Gastrocnemius medialis (tissue), 4 donors: ENCODE results near the gene TF. TPM values are rescaled to one million over a fixed set of nuclear protein-coding genes. Genes with fewer than 3 reads are reported as not detected.

Source experiments
- ATAC-seq, 2 donors: fragments of 150-250 bp; one replicate each; pipeline ENCODE4 v1.9.1; 2016
- DNase-seq, 2 donors: peaks; one replicate each; pipeline ENCODE4 v3.0.0-alpha.2; 2019
- H3K27ac ChIP-seq, 4 donors: fragments of 200-600 bp; sonication (generic); 1 replicate in 1 of 4; 2 replicates in 3 of 4; pipeline ENCODE4 v1.5.1; 2016 to 2018; ENCODE audit warnings: mild to moderate bottlenecking in 2 of 4, moderate library complexity in 1 of 4
- H3K27me3 ChIP-seq, 3 donors: fragments of 200-600 bp; sonication (generic) in 2 of 3; 1 replicate in 1 of 3; 2 replicates in 2 of 3; pipeline versions ENCODE4 v1.5.1 to v1.6.0; 2016 to 2019; ENCODE audit warnings: mild to moderate bottlenecking in 1 of 3, moderate library complexity in 1 of 3
- H3K36me3 ChIP-seq, 2 donors: fragments of 200-600 bp; sonication (generic) in 1 of 2; one replicate each; pipeline ENCODE4 v1.5.1; 2017 to 2018
- H3K4me1 ChIP-seq, 2 donors: fragments of 200-600 bp; sonication (generic) in 1 of 2; one replicate each; pipeline ENCODE4 v1.5.1; 2016 to 2017; ENCODE audit warnings: mild to moderate bottlenecking in 2 of 2
- H3K4me3 ChIP-seq, 4 donors: fragments of 200-600 bp; sonication (generic) in 3 of 4; 1 replicate in 1 of 4; 2 replicates in 3 of 4; pipeline ENCODE4 v1.5.1; 2016 to 2019; ENCODE audit warnings: mild to moderate bottlenecking in 2 of 4
- H3K9me3 ChIP-seq, 3 donors: fragments of 200-600 bp; sonication (generic) in 2 of 3; 1 replicate in 1 of 3; 2 replicates in 2 of 3; pipeline ENCODE4 v1.5.1; 2016 to 2019
- CTCF ChIP-seq, 5 experiments: fragments of 450-650 bp in 3 of 5; fragments of 200-600 bp in 2 of 5; sonication (generic) in 2 of 5; IDR thresholded peaks in 4 of 5; conservative IDR thresholded peaks in 1 of 5; 1 replicate in 4 of 5; 2 replicates in 1 of 5; pipeline ENCODE4 v1.5.1; 2016 to 2019; ENCODE audit warnings: antibody characterized with exemption in 5 of 5, mild to moderate bottlenecking in 3 of 5, moderate library complexity in 3 of 5
- POLR2A ChIP-seq, 2 donors: fragments of 450-650 bp; IDR thresholded peaks; one replicate each; pipeline ENCODE4 v1.6.1; 2017; ENCODE audit warnings: antibody characterized with exemption in 2 of 2, mild to moderate bottlenecking in 2 of 2, moderate library complexity in 2 of 2
- in situ Hi-C, 4 donors: fragments of 200-750 bp; cut with MboI; loops; one replicate each; pipeline versions ENCODE4 v1.15.0 to v1.8.0; 2017; ENCODE audit warnings: low sequenced_read_pairs in 4 of 4
- intact Hi-C: fragments of 100-400 bp; cut with DNase I; formaldehyde crosslinking; loops from one replicate; pipeline ENCODE4 v1.15.1; 2023; ENCODE audit warnings: low total_unique reads
- total RNA-seq, 4 donors: library from RNA; depleted of rRNA; stranded (reverse); fragments of >200 nt; gene quantifications; one replicate each; pipeline versions ENCODE4 v1.1.0 to v1.2.3, GENCODE V29; 2016

TF gene
- total RNA-seq, 4 donors from 2014 or later, result 2.8 to 11.5 (median 4.3) TPM; not detected in 1

DNA sequence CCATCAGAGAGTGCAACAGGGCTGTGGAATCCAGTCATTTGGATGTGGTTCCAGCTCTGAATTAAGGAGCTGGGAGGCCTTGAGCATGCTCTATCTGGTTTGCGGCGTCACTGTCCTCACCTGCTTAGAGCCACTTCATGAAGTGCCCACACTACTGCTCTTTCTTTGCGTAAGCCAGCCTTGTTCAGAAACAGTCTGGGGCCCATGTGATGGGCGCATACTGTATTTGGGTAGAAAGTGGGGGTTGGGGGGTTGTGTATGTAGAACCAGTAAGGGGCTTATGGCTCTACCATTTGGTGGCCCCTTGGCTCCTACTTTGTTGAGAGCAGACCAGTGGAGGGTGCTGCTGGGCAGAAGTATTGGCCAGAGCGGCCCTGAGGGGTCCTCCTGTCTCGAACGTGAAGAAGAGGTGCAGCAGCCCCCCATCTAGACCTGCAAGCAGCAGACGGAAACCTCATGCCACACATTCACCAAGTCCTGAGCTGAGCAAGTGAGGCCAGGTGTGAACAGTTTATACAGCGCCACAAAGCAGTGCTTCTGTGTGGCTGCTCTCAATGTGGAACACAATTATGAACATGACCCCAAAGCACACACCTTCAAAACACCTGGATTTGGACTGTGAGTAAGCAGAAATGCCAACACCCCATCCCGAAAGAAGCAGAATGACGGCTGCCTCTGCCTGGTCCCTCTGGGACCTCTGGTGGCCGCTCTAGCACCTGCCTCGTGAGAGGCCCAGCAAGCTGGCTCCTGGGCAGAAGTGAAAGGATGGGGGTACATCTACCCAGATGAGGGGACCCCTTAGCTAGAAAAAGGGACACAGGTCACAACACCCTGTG is 86.0 kb downstream of the TF start:
- ATAC-seq (no peak), DNase-seq (no peak)
- no peaks in the 10 kb centered on the region for H3K4me1 ChIP-seq
- intact Hi-C loops (no loop called here), in situ Hi-C loops (no loop called here)
- H3K4me3 ChIP-seq, result no peak overlapping the region
- no peak for TF ChIP-seq POLR2A (IDR thresholded peaks at IDR 0.05)
- TF ChIP-seq CTCF (IDR thresholded peaks at IDR 0.05 in 4 of 5, conservative IDR thresholded peaks at IDR 0.05 in 1 of 5), result no peak
- H3K9me3 ChIP-seq, result no peaks in the 10 kb centered on the region
- no peaks in the 10 kb centered on the region for H3K36me3 ChIP-seq
- H3K27ac ChIP-seq, result no peak overlapping the region
- no peaks in the 10 kb centered on the region for H3K27me3 ChIP-seq

DNA sequence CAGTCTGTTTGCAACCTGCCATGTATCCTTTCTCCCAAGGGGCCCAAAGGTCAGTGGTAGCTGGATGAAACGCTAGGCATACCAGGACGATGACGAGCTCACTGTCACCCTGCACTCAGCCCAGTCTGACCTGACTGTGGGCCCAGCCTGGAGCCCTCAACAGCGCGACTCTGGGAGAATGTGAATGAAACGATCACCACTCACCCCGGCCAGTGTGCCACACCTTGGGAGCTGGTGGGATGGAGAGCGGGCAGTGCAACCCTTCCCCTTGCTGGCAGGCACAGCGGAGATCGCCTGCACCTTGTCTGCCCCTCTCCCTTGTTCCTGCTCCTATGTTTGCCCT is 86.6 kb downstream of the TF start:
- Histone ChIP-seq H3K9me3 (no peaks in the 10 kb centered on the region), H3K27ac (no peak overlapping the region), H3K36me3 (no peaks in the 10 kb centered on the region), H3K4me3 (no peak overlapping the region), H3K4me1 (no peaks in the 10 kb centered on the region), H3K27me3 (no peaks in the 10 kb centered on the region)
- DNase-seq, result no peak
- TF ChIP-seq POLR2A (IDR thresholded peaks at IDR 0.05) (no peak), CTCF (IDR thresholded peaks at IDR 0.05 in 4 of 5, conservative IDR thresholded peaks at IDR 0.05 in 1 of 5) (no peak)
- intact Hi-C loops, result no loop called here
- ATAC-seq, result no peak
- in situ Hi-C loops, result no loop called here

DNA sequence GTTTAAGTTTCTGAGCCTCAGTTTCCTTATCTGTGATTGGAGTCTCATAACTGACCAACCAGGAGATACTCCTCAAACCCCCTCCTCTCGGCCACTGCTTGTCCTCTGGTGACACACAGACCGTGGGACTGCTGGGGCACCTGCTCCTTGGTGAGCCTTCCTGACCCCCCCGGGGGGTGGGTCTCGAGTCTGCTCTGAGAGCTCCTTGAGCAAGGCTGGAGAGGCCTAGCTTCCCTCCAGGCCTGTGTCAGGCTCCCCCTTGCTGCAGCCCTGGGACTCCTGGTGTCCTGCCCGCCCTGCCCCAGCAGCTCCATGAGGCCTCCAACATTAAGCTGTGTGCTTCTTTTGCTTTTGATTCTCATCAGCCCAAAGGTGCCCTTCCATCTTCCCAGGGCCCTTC is 87.1 kb downstream of the TF start:
- TF ChIP-seq POLR2A (IDR thresholded peaks at IDR 0.05), result no peak
- in situ Hi-C loops, result no loop called here
- H3K27ac ChIP-seq, result no peak overlapping the region
- intact Hi-C loops, result no loop called here
- H3K27me3 ChIP-seq, result no peaks in the 10 kb centered on the region
- H3K36me3 ChIP-seq, result no peaks in the 10 kb centered on the region
- H3K4me3 ChIP-seq, result no peak overlapping the region
- DNase-seq (no peak), ATAC-seq (no peak)
- no peaks in the 10 kb centered on the region for H3K9me3 ChIP-seq
- H3K4me1 ChIP-seq, result no peaks in the 10 kb centered on the region

GRCh38 chr3:133833880-133834620 is 87.9 kb downstream of the TF start:
- DNase-seq, result no peak
- TF ChIP-seq CTCF (IDR thresholded peaks at IDR 0.05 in 4 of 5, conservative IDR thresholded peaks at IDR 0.05 in 1 of 5) (no peak), POLR2A (IDR thresholded peaks at IDR 0.05) (no peak)
- no peaks in the 10 kb centered on the region for H3K9me3 ChIP-seq
- H3K4me1 ChIP-seq, result no peaks in the 10 kb centered on the region
- in situ Hi-C loops (no loop called here), intact Hi-C loops (no loop called here)
- no peak overlapping the region for H3K4me3 ChIP-seq
- H3K27ac ChIP-seq, result no peak overlapping the region
- H3K36me3 ChIP-seq, result no peaks in the 10 kb centered on the region
- no peaks in the 10 kb centered on the region for H3K27me3 ChIP-seq
- ATAC-seq, result no peak

GRCh38 chr3:133834621-133835417 is 88.6 kb downstream of the TF start:
- DNase-seq (no peak), ATAC-seq (no peak)
- Histone ChIP-seq H3K36me3 (no peaks in the 10 kb centered on the region), H3K4me1 (no peaks in the 10 kb centered on the region), H3K27ac (no peak overlapping the region), H3K9me3 (no peaks in the 10 kb centered on the region), H3K27me3 (no peaks in the 10 kb centered on the region), H3K4me3 (no peak overlapping the region)
- TF ChIP-seq POLR2A (IDR thresholded peaks at IDR 0.05), result no peak
- no peak for TF ChIP-seq CTCF (IDR thresholded peaks at IDR 0.05 in 4 of 5, conservative IDR thresholded peaks at IDR 0.05 in 1 of 5)
- intact Hi-C loops (no loop called here), in situ Hi-C loops (no loop called here)
